ENCODE data around the gene POLE.

POLE gene

GRCh38 chr12:132623072-132623869 is 63.9 kb downstream of the POLE start:
- H3K27ac ChIP-seq = peak overlapping the region; percentile 48; the same call in 1 of the 2 replicates
- TF ChIP-seq POLR2AphosphoS5 (IDR thresholded peaks at IDR 0.05; ENCODE audit: borderline replicate concordance, low read depth, low read length) = no peak
- TF ChIP-seq EZH2 (IDR thresholded peaks at IDR 0.05) = no peak
- H3K4me3 ChIP-seq = no peak overlapping the region
- no peaks in the 10 kb centered on the region for H3K9me3 ChIP-seq (ENCODE audit: low read depth, low read length)
- no peak overlapping the region for H3K9ac ChIP-seq (ENCODE audit: insufficient read length)
- peaks cover 30% of the 10 kb centered on the region for H3K36me3 ChIP-seq (ENCODE audit: insufficient read depth, low read length)
- DNase-seq (ENCODE audit: low read depth, low spot score) = no peak

GRCh38 chr12:132622437-132623071 is 64.6 kb downstream of the POLE start:
- Histone ChIP-seq H3K9ac (ENCODE audit: insufficient read length) (no peak overlapping the region), H3K27ac (peak overlapping the region; percentile 62; the same call in 1 of the 2 replicates), H3K4me3 (no peak overlapping the region), H3K9me3 (ENCODE audit: low read depth, low read length) (no peaks in the 10 kb centered on the region; the same call in 1 of the 2 replicates), H3K36me3 (ENCODE audit: insufficient read depth, low read length) (peaks cover 30% of the 10 kb centered on the region)
- no peak for DNase-seq (ENCODE audit: low read depth, low spot score)
- no peak for TF ChIP-seq FOXP2 (optimal IDR thresholded peaks at IDR 0.05; ENCODE audit: control extremely low read depth, extremely low read length, insufficient read depth)
- TF ChIP-seq POLR2AphosphoS5 (IDR thresholded peaks at IDR 0.05; ENCODE audit: borderline replicate concordance, low read depth, low read length) = peak; percentile 31; the same call in 1 of the 2 replicates

GRCh38 chr12:132621657-132622435 is 65.3 kb downstream of the POLE start:
- Histone ChIP-seq H3K4me3 (no peak overlapping the region), H3K9me3 (ENCODE audit: low read depth, low read length) (no peaks in the 10 kb centered on the region; the same call in 1 of the 2 replicates), H3K36me3 (ENCODE audit: insufficient read depth, low read length) (peaks cover 30% of the 10 kb centered on the region), H3K27ac (peak overlapping the region; percentile 62; the same call in 1 of the 2 replicates), H3K9ac (ENCODE audit: insufficient read length) (no peak overlapping the region)
- no peak for DNase-seq (ENCODE audit: low read depth, low spot score)
- TF ChIP-seq EZH2 (IDR thresholded peaks at IDR 0.05) = no peak
- TF ChIP-seq FOXP2 (optimal IDR thresholded peaks at IDR 0.05; ENCODE audit: control extremely low read depth, extremely low read length, insufficient read depth) = no peak
- peak; percentile 18; the same call in 1 of the 2 replicates for TF ChIP-seq POLR2AphosphoS5 (IDR thresholded peaks at IDR 0.05; ENCODE audit: borderline replicate concordance, low read depth, low read length)

- H3K27ac ChIP-seq = no peak overlapping the region
- no peak for DNase-seq (ENCODE audit: low read depth, low spot score)
- H3K9ac ChIP-seq (ENCODE audit: insufficient read length) = no peak overlapping the region
- no peaks in the 10 kb centered on the region; the same call in 1 of the 2 replicates for H3K9me3 ChIP-seq (ENCODE audit: low read depth, low read length)
- no peak for TF ChIP-seq POLR2AphosphoS5 (IDR thresholded peaks at IDR 0.05; ENCODE audit: borderline replicate concordance, low read depth, low read length)
- TF ChIP-seq FOXP2 (optimal IDR thresholded peaks at IDR 0.05; ENCODE audit: control extremely low read depth, extremely low read length, insufficient read depth) = no peak
- no peak for TF ChIP-seq EZH2 (IDR thresholded peaks at IDR 0.05)
- peaks cover 24% of the 10 kb centered on the region for H3K36me3 ChIP-seq (ENCODE audit: insufficient read depth, low read length)
- H3K4me3 ChIP-seq = no peak overlapping the region
Observed at GRCh38 chr12:132620899-132621656, 66.1 kb downstream of the POLE start.

- Histone ChIP-seq H3K9ac (ENCODE audit: insufficient read length) (no peak overlapping the region), H3K27ac (no peak overlapping the region), H3K9me3 (ENCODE audit: low read depth, low read length) (no peaks in the 10 kb centered on the region; the same call in 1 of the 2 replicates), H3K36me3 (ENCODE audit: insufficient read depth, low read length) (peaks cover 16% of the 10 kb centered on the region), H3K4me3 (no peak overlapping the region)
- TF ChIP-seq FOXP2 (optimal IDR thresholded peaks at IDR 0.05; ENCODE audit: control extremely low read depth, extremely low read length, insufficient read depth) (no peak), EZH2 (IDR thresholded peaks at IDR 0.05) (no peak), POLR2AphosphoS5 (IDR thresholded peaks at IDR 0.05; ENCODE audit: borderline replicate concordance, low read depth, low read length) (no peak)
- DNase-seq (ENCODE audit: low read depth, low spot score) = no peak
Observed at GRCh38 chr12:132620113-132620898, 66.8 kb downstream of the POLE start.

GRCh38 chr12:132619386-132620112 is 67.6 kb downstream of the POLE start:
- Histone ChIP-seq H3K27ac (no peak overlapping the region), H3K36me3 (ENCODE audit: insufficient read depth, low read length) (peaks cover 9% of the 10 kb centered on the region), H3K9ac (ENCODE audit: insufficient read length) (no peak overlapping the region), H3K9me3 (ENCODE audit: low read depth, low read length) (no peaks in the 10 kb centered on the region; the same call in 1 of the 2 replicates), H3K4me3 (no peak overlapping the region)
- no peak for DNase-seq (ENCODE audit: low read depth, low spot score)
- TF ChIP-seq POLR2AphosphoS5 (IDR thresholded peaks at IDR 0.05; ENCODE audit: borderline replicate concordance, low read depth, low read length) (no peak), FOXP2 (optimal IDR thresholded peaks at IDR 0.05; ENCODE audit: control extremely low read depth, extremely low read length, insufficient read depth) (no peak), EZH2 (IDR thresholded peaks at IDR 0.05) (no peak)

- DNase-seq (ENCODE audit: low read depth, low spot score) = no peak
- TF ChIP-seq FOXP2 (optimal IDR thresholded peaks at IDR 0.05; ENCODE audit: control extremely low read depth, extremely low read length, insufficient read depth) (no peak), POLR2AphosphoS5 (IDR thresholded peaks at IDR 0.05; ENCODE audit: borderline replicate concordance, low read depth, low read length) (no peak), EZH2 (IDR thresholded peaks at IDR 0.05) (no peak)
- Histone ChIP-seq H3K9me3 (ENCODE audit: low read depth, low read length) (no peaks in the 10 kb centered on the region; the same call in 1 of the 2 replicates), H3K36me3 (ENCODE audit: insufficient read depth, low read length) (peaks cover 4% of the 10 kb centered on the region), H3K27ac (no peak overlapping the region), H3K4me3 (no peak overlapping the region), H3K9ac (ENCODE audit: insufficient read length) (no peak overlapping the region)
Observed at GRCh38 chr12:132619071-132619385, 68.1 kb downstream of the POLE start.

Data from SK-N-MC (cell line).